A549 treated with CORT108297 at 1 μM for 4 hours (cell line): ENCODE results near the gene MANEA. TPM values are rescaled to one million over a fixed set of nuclear protein-coding genes. Genes with fewer than 3 reads are reported as not detected.

Source experiments
- total RNA-seq: library from RNA; stranded (reverse); fragments of 200-300 nt; extraction: Qiagen RNA extraction; gene quantifications from 5 replicates; pipeline ENCODE4 v1.2.3, GENCODE V29; 2022

MANEA gene, protein sequence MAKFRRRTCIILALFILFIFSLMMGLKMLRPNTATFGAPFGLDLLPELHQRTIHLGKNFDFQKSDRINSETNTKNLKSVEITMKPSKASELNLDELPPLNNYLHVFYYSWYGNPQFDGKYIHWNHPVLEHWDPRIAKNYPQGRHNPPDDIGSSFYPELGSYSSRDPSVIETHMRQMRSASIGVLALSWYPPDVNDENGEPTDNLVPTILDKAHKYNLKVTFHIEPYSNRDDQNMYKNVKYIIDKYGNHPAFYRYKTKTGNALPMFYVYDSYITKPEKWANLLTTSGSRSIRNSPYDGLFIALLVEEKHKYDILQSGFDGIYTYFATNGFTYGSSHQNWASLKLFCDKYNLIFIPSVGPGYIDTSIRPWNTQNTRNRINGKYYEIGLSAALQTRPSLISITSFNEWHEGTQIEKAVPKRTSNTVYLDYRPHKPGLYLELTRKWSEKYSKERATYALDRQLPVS
- 2.6 to 5.0 TPM (median 3.7 TPM) in 5 replicates for total RNA-seq

DNA sequence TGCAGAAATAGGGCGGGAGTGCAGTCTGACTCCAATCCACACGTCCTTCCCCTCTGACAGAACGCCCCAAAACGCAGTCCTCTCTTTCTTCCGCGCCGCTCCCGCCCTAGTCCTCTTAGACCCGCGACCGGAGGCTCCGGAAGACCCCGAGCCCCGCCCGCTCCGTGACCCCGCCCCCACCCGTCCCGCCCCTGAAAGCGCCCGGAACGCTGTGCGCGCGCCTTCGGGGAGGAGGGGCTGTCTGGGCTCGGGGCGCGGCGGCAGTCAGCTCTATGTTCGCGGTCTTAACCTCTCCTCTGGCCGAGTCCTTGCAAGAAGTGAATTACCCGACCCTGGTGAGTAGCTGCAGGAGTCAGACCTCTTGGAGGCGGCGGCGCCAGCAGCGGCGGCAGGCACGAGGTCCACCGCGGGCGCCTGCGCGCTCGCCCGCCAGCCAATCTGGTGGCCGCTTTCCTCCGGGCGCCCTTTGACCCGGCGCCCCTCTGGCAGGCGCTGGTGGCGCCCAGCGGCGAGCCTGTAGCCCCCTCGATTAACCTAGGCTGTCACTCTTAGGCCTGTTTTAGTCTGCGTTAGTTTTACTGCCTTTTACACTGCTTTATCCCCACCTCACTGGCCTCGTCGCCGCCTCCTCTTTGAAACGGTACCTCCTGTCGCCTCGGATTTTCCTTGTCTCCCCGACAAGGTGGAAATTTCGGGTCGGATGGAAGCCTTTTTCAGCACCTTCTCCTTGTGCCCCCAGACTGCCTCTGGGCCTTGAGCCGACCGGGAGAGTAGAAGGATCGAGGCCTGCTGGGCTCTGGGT lies at the start of gene MANEA:
Gene MANEA, plus strand, starts transcription at position 232 of the 802 bp plus-strand sequence. CDS start 8,905 bp downstream, outside the sequence.

